ENCODE data around the gene RPA3. TPM values are rescaled to one million over a fixed set of nuclear protein-coding genes. Genes with fewer than 3 reads are reported as not detected.

RPA3 gene
- polyA plus RNA-seq, 1 experiment: 22.9 TPM

- ChIA-PET CTCF (no interaction called here), POLR2A (no interaction called here)
- DNase-seq (ENCODE audit: low read depth, low spot score): no peak
Observed at GRCh38 chr7:7742223-7742622, 23.8 kb upstream of the RPA3 start.

DNA sequence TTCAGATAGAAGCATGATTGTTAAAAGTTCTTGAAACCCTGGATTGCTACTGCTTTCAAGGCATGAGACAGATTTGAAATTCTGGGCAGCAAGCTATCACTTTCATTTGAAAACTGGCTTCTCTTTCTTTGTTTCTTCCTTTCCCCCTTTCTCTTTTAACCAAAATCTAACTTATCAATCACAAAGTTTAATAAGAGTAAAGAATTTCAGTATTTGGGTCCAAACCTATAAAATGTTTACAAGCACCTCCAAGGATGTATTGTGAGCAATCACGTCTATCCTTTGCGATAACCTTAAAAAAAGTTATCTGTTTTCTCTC, 21.6 kb upstream of the RPA3 start:
- H3K4me3 ChIP-seq (ENCODE audit: low read depth, low read length): no peak overlapping the region
- ChIA-PET CTCF (interaction anchor here (1.3 to 1.6 kb wide), 2 partner anchors 11 to 59 kb away, joined by 3 to 8 read pairs; no protein-coding TSS in a partner anchor), POLR2A (no interaction called here)
- DNase-seq (ENCODE audit: low read depth, low spot score): no peak
- TF ChIP-seq CTCF (IDR thresholded peaks at IDR 0.05; ENCODE audit: low read depth, low read length): no peak
- H3K27me3 ChIP-seq (ENCODE audit: control insufficient read depth, insufficient read depth, low read length): no peaks in the 10 kb centered on the region
- no peaks in the 10 kb centered on the region for H3K9me3 ChIP-seq (ENCODE audit: control insufficient read depth, insufficient read depth, low read length)
- H3K27ac ChIP-seq (ENCODE audit: low read depth, low read length): no peak overlapping the region

More at GRCh38 chr7:7742223-7742622, 23.8 kb upstream of the RPA3 start:
- no peaks in the 10 kb centered on the region for H3K27me3 ChIP-seq (ENCODE audit: control insufficient read depth, insufficient read depth, low read length)
- H3K4me3 ChIP-seq (ENCODE audit: low read depth, low read length): no peak overlapping the region
- no peaks in the 10 kb centered on the region for H3K9me3 ChIP-seq (ENCODE audit: control insufficient read depth, insufficient read depth, low read length)
- TF ChIP-seq CTCF (IDR thresholded peaks at IDR 0.05; ENCODE audit: low read depth, low read length): no peak
- H3K27ac ChIP-seq (ENCODE audit: low read depth, low read length): no peak overlapping the region

DNA sequence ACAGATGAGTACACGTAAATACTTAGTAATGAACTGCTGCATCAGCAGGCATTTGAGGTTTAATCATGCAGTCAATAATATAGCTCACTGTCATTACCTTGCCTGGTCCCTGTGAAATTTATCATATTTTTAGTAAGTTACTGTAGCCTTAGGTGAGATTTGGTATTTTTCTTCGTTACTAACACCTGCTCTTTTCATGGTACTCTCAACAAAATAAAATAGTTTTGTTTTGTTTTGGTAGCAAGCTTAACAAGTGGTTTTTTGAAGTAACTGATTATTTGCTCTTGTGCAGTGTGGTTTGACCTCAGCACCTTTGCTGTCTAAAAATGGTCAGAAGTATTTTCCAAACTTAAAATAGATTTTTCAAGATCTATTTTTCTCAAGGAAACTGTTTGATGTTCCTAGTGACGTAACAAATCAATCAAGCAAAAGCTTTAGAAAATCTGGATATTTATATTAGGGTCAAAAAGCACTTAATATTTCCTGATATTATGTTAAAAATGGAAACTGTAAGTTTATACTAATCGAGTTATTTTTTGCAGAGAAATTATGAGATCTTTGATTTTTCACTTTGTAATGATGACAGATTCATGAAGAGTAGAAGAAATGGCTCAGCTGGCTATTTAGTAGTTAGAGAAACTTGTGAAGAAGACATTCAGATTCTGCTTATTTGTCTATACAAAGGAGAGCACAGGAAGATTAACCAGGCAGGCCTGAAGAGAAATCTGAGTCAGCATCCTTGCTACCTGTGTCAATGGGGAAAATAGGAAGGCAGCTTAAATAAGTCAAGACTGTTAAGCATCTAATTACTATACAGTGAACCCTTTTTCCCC, 21.0 kb upstream of the RPA3 start:
- no peaks in the 10 kb centered on the region for H3K9me3 ChIP-seq (ENCODE audit: control insufficient read depth, insufficient read depth, low read length)
- H3K27ac ChIP-seq (ENCODE audit: low read depth, low read length): no peak overlapping the region
- no peak overlapping the region for H3K4me3 ChIP-seq (ENCODE audit: low read depth, low read length)
- no peaks in the 10 kb centered on the region for H3K27me3 ChIP-seq (ENCODE audit: control insufficient read depth, insufficient read depth, low read length)
- ChIA-PET CTCF (interaction anchor here (1.3 to 1.6 kb wide), 2 partner anchors 12 to 58 kb away, joined by 3 to 8 read pairs; no protein-coding TSS in a partner anchor), POLR2A (no interaction called here)
- DNase-seq (ENCODE audit: low read depth, low spot score): no peak
- no peak for TF ChIP-seq CTCF (IDR thresholded peaks at IDR 0.05; ENCODE audit: low read depth, low read length)

DNA sequence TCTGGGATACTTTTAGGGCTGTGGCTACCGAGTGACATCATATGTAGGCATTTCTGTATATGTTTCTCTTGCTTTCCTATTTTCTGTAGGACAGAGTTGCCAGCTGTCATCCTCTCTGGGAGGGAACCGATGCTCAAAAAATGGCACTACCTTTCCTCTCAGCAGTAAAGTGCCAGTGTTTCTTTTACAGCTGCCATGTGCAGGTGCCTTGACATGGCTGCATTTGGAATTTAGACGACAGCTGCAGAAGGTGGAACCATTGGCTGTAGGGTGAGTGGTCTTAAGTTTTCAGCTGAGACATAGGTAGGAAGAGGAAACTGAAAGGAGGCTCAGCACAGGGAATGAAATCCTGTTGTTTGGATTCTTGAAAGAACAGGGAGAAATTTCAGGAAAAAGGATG, 20.2 kb upstream of the RPA3 start:
- Histone ChIP-seq H3K4me3 (ENCODE audit: low read depth, low read length) (no peak overlapping the region), H3K27me3 (ENCODE audit: control insufficient read depth, insufficient read depth, low read length) (no peaks in the 10 kb centered on the region), H3K27ac (ENCODE audit: low read depth, low read length) (no peak overlapping the region), H3K9me3 (ENCODE audit: control insufficient read depth, insufficient read depth, low read length) (no peaks in the 10 kb centered on the region)
- CTCF ChIA-PET: interaction anchor here (1.3 to 1.6 kb wide), 2 partner anchors 12 to 58 kb away, joined by 3 to 8 read pairs; no protein-coding TSS in a partner anchor
- TF ChIP-seq CTCF (IDR thresholded peaks at IDR 0.05; ENCODE audit: low read depth, low read length): no peak
- DNase-seq (ENCODE audit: low read depth, low spot score): no peak
- POLR2A ChIA-PET: no interaction called here

GRCh38 chr7:7738177-7738576, 19.8 kb upstream of the RPA3 start:
- CTCF ChIA-PET: no interaction called here
- no peak for DNase-seq (ENCODE audit: low read depth, low spot score)

More at GRCh38 chr7:7738177-7738576, 19.8 kb upstream of the RPA3 start:
- H3K9me3 ChIP-seq (ENCODE audit: control insufficient read depth, insufficient read depth, low read length): no peaks in the 10 kb centered on the region
- H3K4me3 ChIP-seq (ENCODE audit: low read depth, low read length): no peak overlapping the region
- no peak for TF ChIP-seq CTCF (IDR thresholded peaks at IDR 0.05; ENCODE audit: low read depth, low read length)
- no peak overlapping the region for H3K27ac ChIP-seq (ENCODE audit: low read depth, low read length)
- POLR2A ChIA-PET: no interaction called here
- no peaks in the 10 kb centered on the region for H3K27me3 ChIP-seq (ENCODE audit: control insufficient read depth, insufficient read depth, low read length)
